NCI-H510A (cell line): ENCODE data around the gene APMAP.
"Not testable (repeated sequence)": the region's sequence is repeated elsewhere in the genome, so short reads cannot be mapped to it uniquely, and the experiment has no call there.

Experiments used
- DNase-seq: peaks from one replicate; lab custom pipeline; 2025; lab: John Stamatoyannopoulos, UW

Gene APMAP

GRCh38 chr20:25006431-25007167 is 14.0 kb upstream of the APMAP start:
- DNase-seq = no peak

- no peak for DNase-seq
These were observed 13.1 kb upstream of the APMAP start for GRCh38 chr20:25005661-25006060.

DNA sequence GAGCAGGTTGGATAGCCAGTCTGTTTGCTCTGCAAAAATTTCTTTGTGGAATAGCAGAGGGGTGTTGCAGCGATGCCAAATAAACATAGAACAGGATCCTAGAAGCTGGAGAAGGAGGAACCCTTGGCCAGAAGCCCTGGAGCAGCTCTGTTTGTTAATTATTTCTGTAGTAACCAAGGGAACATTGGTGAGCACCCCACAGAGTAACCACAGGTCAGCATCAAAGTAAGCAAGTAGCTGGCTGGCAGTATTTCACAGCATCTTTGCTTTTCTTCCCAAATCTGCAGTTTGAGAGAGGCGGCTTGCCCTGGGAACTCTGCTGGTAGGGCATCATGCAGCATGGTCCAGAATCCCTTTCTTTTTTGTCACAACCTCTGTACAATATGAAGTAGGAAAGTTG is 12.7 kb upstream of the APMAP start:
- no peak for DNase-seq

DNA sequence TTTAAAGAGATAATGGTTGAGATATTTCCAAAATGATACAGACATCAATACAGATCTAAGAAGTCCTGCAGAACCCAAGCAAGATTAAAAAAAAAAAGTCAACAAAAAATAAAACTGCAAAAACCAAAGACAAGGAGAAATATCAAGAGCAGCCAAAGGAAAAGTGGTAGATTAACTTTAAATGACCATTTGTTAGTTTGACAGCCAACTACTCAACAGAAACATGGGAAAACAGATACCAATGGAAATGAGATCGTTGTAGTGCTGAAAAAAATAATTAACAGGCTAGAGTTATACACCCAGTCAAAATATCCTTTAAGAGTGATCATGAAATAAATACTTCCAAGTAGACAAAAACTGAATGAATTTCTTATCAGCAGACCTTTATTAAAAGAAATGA is 10.5 kb upstream of the APMAP start:
- DNase-seq = no peak

DNA sequence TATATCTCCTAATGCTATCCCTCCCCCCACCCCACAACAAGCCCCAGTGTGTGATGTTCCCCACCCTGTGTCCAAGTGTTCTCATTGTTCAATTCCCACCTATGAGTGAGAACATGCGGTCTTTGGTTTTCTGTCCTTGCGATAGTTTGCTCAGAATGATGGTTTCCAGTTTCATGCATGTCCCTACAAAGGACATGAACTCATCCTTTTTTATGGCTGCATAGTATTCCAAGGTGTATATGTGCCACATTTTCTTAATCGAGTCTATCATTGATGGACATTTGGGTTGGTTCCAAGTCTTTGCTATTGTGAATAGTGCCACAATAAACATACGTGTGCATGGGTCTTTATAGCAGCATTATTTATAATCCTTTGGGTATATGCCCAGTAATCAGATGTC is 8.8 kb upstream of the APMAP start:
- DNase-seq = not testable (repeated sequence)

DNA sequence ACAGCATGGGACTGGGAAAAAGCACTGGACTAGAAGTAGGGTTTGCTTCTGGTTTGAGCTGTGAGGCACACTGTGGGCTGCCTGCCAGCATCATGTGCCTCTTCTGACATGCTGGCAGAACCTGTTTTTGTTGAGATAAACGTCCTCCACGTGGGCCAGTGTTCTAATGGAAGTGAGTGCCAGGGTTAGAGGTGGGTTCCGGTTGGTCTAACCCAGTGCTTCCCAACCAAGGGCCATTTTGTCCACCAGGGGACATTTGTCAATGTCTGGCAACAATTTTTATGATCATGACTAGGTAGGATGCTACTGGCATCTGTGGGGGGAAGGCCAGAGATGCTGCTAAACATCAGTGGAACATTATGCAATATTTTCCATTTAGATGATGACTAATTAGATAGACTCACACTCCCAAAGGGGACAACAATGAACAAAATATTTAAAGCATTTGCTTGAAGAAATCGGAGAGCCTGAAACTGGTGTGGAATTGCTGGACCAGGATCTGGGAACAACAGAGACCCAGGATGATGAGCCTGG is 7.8 kb upstream of the APMAP start:
- DNase-seq = peak; percentile 82

GRCh38 chr20:24999568-24999967 is 7.0 kb upstream of the APMAP start:
- no peak for DNase-seq

DNA sequence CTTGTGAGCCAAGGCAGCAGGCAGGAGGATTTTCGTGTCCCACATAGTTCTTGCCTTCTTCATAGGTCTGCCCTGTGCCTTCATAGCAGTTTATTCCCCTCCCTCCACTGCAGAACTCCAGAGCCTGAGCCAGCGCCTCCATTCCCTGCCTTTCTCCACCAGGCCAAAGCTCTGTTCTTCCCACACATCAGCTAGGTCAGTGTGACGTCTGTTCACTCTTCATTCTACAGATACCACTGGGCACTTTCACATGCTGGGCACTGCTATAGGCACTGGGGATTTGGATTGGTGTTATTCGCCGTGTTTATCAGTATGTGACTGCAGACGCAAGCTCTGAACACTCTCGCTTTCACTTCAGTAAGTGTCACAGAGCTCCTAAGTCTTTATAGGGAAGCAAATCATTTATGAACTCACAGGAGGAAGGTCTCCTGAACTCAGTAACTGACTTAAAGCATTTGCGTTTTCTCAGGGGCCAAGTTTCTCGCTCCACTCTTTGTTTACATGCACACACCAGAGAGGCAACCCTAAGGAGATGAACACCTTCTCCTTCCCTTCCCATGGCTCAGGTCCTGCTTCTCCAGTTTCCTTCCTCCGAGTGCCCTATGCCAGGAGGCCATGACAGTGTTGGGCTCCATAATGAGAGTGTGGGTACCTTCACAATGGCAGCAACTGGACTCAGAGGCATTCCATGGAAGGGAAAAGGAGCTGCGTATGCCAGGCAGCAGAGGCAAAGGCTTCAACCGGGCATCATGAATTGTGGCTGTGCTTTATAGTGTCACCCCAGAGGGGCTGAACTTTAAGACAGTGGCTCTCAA is 6.3 kb upstream of the APMAP start:
- no peak for DNase-seq

- no peak for DNase-seq
These were observed 5.6 kb upstream of the APMAP start for GRCh38 chr20:24998121-24998520.

GRCh38 chr20:24996449-24997377 is 4.2 kb upstream of the APMAP start:
- no peak for DNase-seq

GRCh38 chr20:24995741-24996448 is 3.3 kb upstream of the APMAP start:
- no peak for DNase-seq

DNA sequence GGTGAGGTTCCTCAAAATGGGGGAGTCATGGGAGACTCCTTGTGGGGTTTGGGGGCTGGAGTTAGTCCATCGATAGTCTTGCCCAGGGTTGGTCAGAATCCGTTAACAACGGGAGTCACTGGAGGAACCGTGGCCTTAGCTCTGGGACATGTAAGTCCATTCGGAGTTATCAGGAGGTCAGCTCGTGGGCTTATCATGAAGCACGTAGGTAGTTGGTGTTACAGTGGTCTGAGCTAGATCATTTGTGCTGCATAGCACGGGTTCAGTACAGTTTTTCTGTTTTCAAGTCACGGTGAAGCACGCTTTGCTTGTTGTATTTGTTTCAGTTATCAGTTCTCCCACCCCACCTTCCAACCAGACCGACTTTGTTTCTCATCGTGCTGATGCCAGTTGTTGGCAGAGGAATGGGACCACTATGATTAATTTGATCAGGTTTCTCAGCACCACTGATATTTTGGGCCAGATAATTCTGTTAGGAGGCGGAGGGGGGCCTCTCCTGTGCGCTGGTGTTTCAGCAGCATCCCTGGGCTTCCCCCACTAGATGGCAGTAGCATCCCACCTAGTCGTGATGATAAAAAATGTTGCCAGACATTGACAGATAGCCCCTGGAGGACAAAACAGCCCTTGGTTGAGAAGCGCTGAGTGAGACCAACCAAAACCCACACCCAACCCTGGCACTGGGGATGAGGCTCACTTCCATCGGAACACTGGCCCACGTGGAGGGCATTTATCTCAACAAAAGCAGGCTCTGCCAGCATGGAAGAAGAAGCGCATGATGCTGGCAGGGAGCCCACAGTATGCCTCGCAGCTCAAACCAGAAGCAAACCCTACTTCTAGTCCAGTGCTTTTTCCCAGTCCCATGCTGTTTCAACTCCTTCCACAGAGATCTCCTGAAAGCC is 2.2 kb upstream of the APMAP start:
- DNase-seq = peak; percentile 50

GRCh38 chr20:24994186-24994465 is 1.6 kb upstream of the APMAP start:
- DNase-seq = no peak

DNA sequence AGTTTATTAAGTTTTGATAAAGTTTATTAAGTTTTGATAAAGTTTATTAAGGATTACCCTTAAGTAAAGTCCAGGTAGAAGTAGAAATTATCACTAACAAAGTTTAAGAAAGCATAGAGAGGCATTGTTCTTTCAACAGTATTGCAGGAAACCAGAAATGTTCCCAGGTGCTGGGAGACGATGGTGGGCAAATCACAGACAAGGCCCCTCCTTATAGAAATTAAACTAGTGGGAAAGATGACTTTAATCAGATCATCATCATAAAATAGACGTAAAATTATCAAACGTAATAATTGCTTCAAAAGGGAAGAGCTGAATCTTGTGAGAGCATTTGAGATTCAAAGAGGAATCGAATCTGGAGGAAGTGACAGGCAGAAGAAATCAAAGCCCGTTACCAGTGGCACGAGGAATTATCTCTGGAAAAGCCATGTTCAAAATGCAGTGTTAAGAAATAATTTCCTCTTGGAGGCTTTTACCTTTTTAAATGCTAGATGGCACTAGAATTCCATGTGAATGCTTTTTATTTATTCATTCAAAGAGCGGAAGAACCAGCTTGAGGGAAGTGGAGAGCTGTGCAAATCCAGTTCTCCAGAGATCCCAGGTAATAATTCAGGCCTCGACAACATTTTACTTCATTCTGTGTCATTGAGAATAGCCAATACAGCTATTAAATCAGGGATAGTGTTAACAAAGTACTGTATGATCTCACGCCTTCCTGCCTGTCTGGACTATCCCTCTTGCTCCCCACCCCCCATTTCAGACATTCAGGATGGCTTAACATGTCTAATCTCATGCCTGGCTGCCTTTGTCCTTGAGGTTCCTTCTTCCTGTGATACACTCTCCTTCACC is 1.0 kb upstream of the APMAP start:
- DNase-seq = peak; percentile 25

DNA sequence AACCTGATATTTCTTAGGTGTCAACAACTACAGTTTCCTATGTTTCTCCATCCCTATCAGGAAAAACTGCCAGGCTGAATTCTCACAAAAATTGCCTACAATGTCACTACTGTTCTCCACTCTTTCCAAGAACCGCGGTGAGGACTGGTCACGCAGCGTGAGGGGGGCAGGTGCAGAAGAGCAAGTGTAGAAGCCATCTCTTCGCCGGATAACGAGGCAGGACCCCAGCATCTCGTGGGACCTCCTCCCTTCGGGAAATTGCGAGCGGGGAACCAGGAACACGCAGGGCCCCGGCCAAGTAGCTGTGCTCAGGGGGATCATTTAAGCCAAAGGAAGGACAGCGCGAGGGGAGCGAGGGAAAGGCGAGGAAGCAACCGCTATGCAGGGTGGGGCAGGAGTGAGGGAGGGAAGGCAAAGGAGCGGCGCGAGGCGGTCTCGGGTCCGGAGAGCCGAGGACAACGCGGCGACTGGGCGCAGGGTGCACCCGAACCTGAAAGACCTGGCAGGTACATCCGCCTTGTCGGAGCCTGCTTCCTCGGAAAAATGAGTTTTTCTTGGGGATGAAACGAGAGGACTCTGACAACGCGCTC is 559 bp downstream of the APMAP start:
- DNase-seq = no peak

DNA sequence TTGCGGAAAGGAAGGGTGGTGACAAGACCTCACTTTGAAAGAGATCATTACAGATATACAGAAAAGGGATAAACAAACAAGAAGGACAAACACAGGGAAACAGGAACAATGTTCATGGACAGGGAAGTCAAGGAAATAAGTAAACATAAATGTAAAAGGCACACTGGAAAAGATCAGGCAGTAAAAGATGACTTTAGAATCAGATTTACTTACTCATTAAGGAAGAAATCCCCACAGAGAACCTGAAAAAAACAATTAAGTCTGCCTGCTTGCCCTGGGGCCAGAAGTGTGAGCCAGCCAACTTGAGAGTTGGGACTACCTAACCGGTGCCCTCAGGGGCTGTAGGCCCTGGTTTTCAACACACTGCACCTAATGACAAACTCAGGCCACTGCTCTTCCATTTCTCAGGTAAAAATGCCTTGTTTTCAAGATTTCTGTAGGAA is 1.7 kb downstream of the APMAP start:
- no peak for DNase-seq

DNA sequence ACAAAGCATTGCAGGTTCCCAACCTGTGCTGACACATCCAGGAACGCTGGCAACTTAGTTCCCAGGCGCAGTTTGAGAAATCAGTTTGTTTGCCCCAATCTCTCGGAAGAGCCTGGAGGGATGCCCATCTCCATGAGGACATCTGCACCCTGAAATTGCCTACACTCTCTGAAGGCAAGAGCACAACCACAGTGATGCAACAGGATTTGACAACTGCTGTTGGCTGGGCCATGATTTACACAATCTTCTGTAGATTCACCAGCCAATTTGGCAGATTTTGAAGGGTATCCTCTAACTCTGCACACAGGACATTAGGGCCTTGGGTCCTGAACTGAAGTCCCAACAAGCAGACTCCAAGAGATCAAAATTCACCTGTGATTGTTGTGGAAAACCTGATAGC is 3.4 kb downstream of the APMAP start:
- DNase-seq = no peak

DNA sequence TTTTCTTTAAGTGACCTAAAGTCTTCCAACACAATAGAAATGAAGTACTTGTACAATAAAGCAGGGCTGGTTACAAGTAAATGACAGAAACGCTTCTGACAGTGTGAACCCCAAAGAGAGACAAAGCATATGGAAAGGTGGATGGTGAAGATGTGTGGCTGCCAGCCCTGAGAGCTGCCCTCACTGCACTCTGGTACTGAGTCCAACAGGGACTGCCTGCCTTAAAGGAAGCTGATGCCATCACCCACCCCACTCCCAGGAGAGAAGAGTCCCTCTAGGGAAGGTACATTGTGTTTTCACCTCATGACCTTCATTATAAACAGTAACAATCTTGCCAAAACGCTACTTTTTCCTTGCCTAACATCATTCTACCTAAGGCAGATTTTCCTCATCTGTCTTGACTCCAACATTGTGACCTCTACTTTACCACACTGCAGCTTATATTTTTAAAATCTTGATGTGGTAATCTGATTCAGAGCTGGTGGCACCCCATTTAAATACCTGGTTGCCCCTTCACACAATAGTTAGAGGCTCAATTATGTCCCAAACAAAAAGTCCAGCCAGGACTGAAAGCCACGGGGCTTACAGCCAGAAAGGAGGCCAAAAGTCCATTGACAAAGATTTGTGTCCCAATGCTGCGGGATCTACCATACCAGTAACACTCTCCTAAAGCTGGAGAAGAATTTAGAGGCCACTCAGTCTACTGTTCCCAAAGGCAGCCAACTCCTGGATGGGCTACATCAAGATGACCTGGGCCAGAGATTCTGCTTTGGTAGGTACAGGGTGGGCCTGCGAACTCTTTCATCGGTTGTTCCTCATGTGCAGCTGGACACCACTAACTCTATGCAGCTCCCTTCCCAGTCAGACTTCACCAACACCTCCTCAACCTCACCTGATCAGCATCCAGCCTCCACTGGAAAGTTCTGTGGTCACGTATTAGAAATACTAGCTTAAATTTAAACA is 4.4 kb downstream of the APMAP start:
- DNase-seq = no peak
